ENCODE results near the gene MYO7A. TPM values are rescaled to one million over a fixed set of nuclear protein-coding genes. Genes with fewer than 3 reads are reported as not detected.

MYO7A gene
- total and polyA plus RNA-seq, 2 of the 8 experiments (the other 6 are each of a cell fraction or from before 2014, with no cell fraction given), result 1.5 to 1.9 TPM

DNA sequence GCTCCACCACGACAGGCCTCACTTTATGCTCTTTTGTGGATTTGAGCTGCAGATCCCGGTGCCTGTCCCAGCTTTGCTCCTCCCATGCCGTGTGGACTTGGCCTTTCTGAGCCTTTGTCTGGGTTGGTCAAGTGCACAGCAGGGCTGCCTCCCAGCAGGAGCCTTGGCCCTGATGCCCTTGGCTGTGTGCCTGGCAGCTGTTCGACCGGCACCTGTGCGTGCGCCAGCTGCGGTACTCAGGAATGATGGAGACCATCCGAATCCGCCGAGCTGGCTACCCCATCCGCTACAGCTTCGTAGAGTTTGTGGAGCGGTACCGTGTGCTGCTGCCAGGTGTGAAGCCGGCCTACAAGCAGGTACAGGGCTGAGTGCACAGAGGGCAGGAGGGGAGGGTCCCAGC is 46.5 kb downstream of the MYO7A start (continued):
- TF ChIP-seq, protein P1, sequence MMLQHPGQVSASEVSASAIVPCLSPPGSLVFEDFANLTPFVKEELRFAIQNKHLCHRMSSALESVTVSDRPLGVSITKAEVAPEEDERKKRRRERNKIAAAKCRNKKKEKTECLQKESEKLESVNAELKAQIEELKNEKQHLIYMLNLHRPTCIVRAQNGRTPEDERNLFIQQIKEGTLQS (IDR thresholded peaks at IDR 0.05; ENCODE audit: insufficient read depth, low read depth, low read length), result no peak
- no peak for TF ChIP-seq TAF7 (optimal IDR thresholded peaks at IDR 0.05; ENCODE audit: borderline replicate concordance, low read depth, low read length)
- no peak for TF ChIP-seq KDM4A (IDR thresholded peaks at IDR 0.05; ENCODE audit: low read depth, low read length, severe bottlenecking)
